ENCODE results near the gene FMN1. TPM values are rescaled to one million over a fixed set of nuclear protein-coding genes. Genes with fewer than 3 reads are reported as not detected.

The FMN1 gene
- total and polyA plus RNA-seq, 2 experiments from 2014 or later, result 0.93 to 2.2 TPM

- H3K27me3 ChIP-seq (replicated peaks; ENCODE audit: insufficient read depth), result 0 out of 2 replicates have a peak, but pooled peaks cover 8% of the 10 kb centered on the region
- H3K9ac ChIP-seq, result no peak overlapping the region
- H3K9me2 ChIP-seq (ENCODE audit: insufficient read depth), result no peaks in the 10 kb centered on the region
- H4K20me1 ChIP-seq (ENCODE audit: insufficient read depth), result no peaks in the 10 kb centered on the region
- no peak overlapping the region for H3K4me3 ChIP-seq
- 87 to 90% methylated on average over 7 of the region's 7 CpGs for WGBS, 2 experiments (ENCODE audit: low coverage in 1 of 2, low lambda C conversion rate in 2 of 2, missing lambda C conversion rate in 2 of 2)
- no peak for DNase-seq
- H2AFZ ChIP-seq, result no peak overlapping the region
- in situ Hi-C loops (cut with MboI), result no loop called here
- H3K4me2 ChIP-seq (ENCODE audit: unreplicated experiment), result no peak overlapping the region
- 0 out of 2 replicates have a peak, but pooled peaks cover 6% of the 10 kb centered on the region for H3K4me1 ChIP-seq (ENCODE audit: insufficient read depth)
- no peaks in the 10 kb centered on the region for H3K36me3 ChIP-seq (ENCODE audit: low read depth)
- H3K27ac ChIP-seq, result no peak overlapping the region
- no peaks in the 10 kb centered on the region for H3K79me2 ChIP-seq (ENCODE audit: insufficient read depth)
- no peaks in the 10 kb centered on the region for H3K9me3 ChIP-seq (ENCODE audit: low read depth)
- TF ChIP-seq EZH2 (IDR thresholded peaks at IDR 0.05; ENCODE audit: insufficient read depth, poor library complexity, severe bottlenecking) (no peak), EZH2phosphoT487 (IDR thresholded peaks at IDR 0.05; ENCODE audit: insufficient read depth, low read depth) (no peak)
- H3F3A ChIP-seq (ENCODE audit: insufficient read depth), result no peaks in the 10 kb centered on the region
These were observed 80.7 kb downstream of the FMN1 start for GRCh38 chr15:33113666-33114373.

- Histone ChIP-seq H3K4me3 (no peak overlapping the region), H3K4me1 (ENCODE audit: insufficient read depth) (peaks cover 12% of the 10 kb centered on the region; the same call in 1 of the 2 replicates), H3K9me3 (ENCODE audit: low read depth) (no peaks in the 10 kb centered on the region), H3K27ac (no peak overlapping the region), H3K36me3 (ENCODE audit: low read depth) (no peaks in the 10 kb centered on the region), H2AFZ (no peak overlapping the region), H4K20me1 (ENCODE audit: insufficient read depth) (no peaks in the 10 kb centered on the region), H3K79me2 (ENCODE audit: insufficient read depth) (no peaks in the 10 kb centered on the region), H3K27me3 (replicated peaks; ENCODE audit: insufficient read depth) (peaks cover 2% of the 10 kb centered on the region; the same call in 1 of the 2 replicates), H3K9me2 (ENCODE audit: insufficient read depth) (no peaks in the 10 kb centered on the region), H3F3A (ENCODE audit: insufficient read depth) (no peaks in the 10 kb centered on the region), H3K9ac (no peak overlapping the region), H3K4me2 (ENCODE audit: unreplicated experiment) (no peak overlapping the region)
- WGBS, 2 experiments (ENCODE audit: low coverage in 1 of 2, low lambda C conversion rate in 2 of 2, missing lambda C conversion rate in 2 of 2), result 87% methylated on average over 5 of the region's 5 CpGs
- in situ Hi-C loops (cut with MboI), result no loop called here
- TF ChIP-seq EZH2phosphoT487 (IDR thresholded peaks at IDR 0.05; ENCODE audit: insufficient read depth, low read depth), result no peak
- no peak for TF ChIP-seq EZH2 (IDR thresholded peaks at IDR 0.05; ENCODE audit: insufficient read depth, poor library complexity, severe bottlenecking)
- DNase-seq, result no peak
These were observed 81.9 kb downstream of the FMN1 start for GRCh38 chr15:33112541-33113105.

GRCh38 chr15:33111041-33111451 is 83.5 kb downstream of the FMN1 start:
- no peaks in the 10 kb centered on the region for H3K9me3 ChIP-seq (ENCODE audit: low read depth)
- WGBS, 2 experiments (ENCODE audit: low coverage in 1 of 2, low lambda C conversion rate in 2 of 2, missing lambda C conversion rate in 2 of 2), result 53 to 54% methylated on average over 1 of the region's 1 CpG
- H3K79me2 ChIP-seq (ENCODE audit: insufficient read depth), result no peaks in the 10 kb centered on the region
- no peak overlapping the region for H3K4me3 ChIP-seq
- peaks cover 9% of the 10 kb centered on the region; the same call in 1 of the 2 replicates for H3K27me3 ChIP-seq (replicated peaks; ENCODE audit: insufficient read depth)
- H3K36me3 ChIP-seq (ENCODE audit: low read depth), result no peaks in the 10 kb centered on the region
- peak; percentile 26 for DNase-seq
- in situ Hi-C loops (cut with MboI), result no loop called here
- H3K4me1 ChIP-seq (ENCODE audit: insufficient read depth), result peaks cover 13% of the 10 kb centered on the region; the same call in 1 of the 2 replicates
- no peak overlapping the region for H3K9ac ChIP-seq
- H3K9me2 ChIP-seq (ENCODE audit: insufficient read depth), result no peaks in the 10 kb centered on the region
- H3F3A ChIP-seq (ENCODE audit: insufficient read depth), result no peaks in the 10 kb centered on the region
- H4K20me1 ChIP-seq (ENCODE audit: insufficient read depth), result no peaks in the 10 kb centered on the region
- no peak overlapping the region for H3K4me2 ChIP-seq (ENCODE audit: unreplicated experiment)
- TF ChIP-seq EZH2phosphoT487 (IDR thresholded peaks at IDR 0.05; ENCODE audit: insufficient read depth, low read depth), result no peak
- no peak for TF ChIP-seq EZH2 (IDR thresholded peaks at IDR 0.05; ENCODE audit: insufficient read depth, poor library complexity, severe bottlenecking)
- H2AFZ ChIP-seq, result no peak overlapping the region
- H3K27ac ChIP-seq, result no peak overlapping the region

- in situ Hi-C loops (cut with MboI), result no loop called here
- Histone ChIP-seq H3K27me3 (replicated peaks; ENCODE audit: insufficient read depth) (peaks cover 9% of the 10 kb centered on the region; the same call in 1 of the 2 replicates), H2AFZ (no peak overlapping the region), H4K20me1 (ENCODE audit: insufficient read depth) (no peaks in the 10 kb centered on the region), H3K4me2 (ENCODE audit: unreplicated experiment) (no peak overlapping the region), H3K4me1 (ENCODE audit: insufficient read depth) (peaks cover 19% of the 10 kb centered on the region), H3K36me3 (ENCODE audit: low read depth) (no peaks in the 10 kb centered on the region), H3K4me3 (no peak overlapping the region), H3K79me2 (ENCODE audit: insufficient read depth) (no peaks in the 10 kb centered on the region), H3K9ac (no peak overlapping the region), H3K27ac (no peak overlapping the region), H3K9me2 (ENCODE audit: insufficient read depth) (no peaks in the 10 kb centered on the region), H3K9me3 (ENCODE audit: low read depth) (no peaks in the 10 kb centered on the region), H3F3A (ENCODE audit: insufficient read depth) (no peaks in the 10 kb centered on the region)
- TF ChIP-seq EZH2 (IDR thresholded peaks at IDR 0.05; ENCODE audit: insufficient read depth, poor library complexity, severe bottlenecking) (no peak), EZH2phosphoT487 (IDR thresholded peaks at IDR 0.05; ENCODE audit: insufficient read depth, low read depth) (no peak)
- no peak for DNase-seq
- 92 to 93% methylated on average over 4 of the region's 4 CpGs for WGBS, 2 experiments (ENCODE audit: low coverage in 1 of 2, low lambda C conversion rate in 2 of 2, missing lambda C conversion rate in 2 of 2)
These were observed 85.2 kb downstream of the FMN1 start for GRCh38 chr15:33109345-33109744.
